Activated naive CD8-positive, alpha-beta T cell treated with anti-CD3 and anti-CD28 coated beads for 36 hours (primary cell): ENCODE results near the gene CABCOCO1. TPM values are rescaled to one million over a fixed set of nuclear protein-coding genes. Genes with fewer than 3 reads are reported as not detected.

ENCODE experiments used
- DNase-seq: peaks from one replicate; pipeline ENCODE4 v3.0.0; 2021
- H3K27ac Mint-ChIP-seq: one replicate; pipeline ENCODE4 v1.8.0; 2022; ENCODE audit warnings: mild to moderate bottlenecking, moderate library complexity, mixed read lengths
- H3K27me3 Mint-ChIP-seq: one replicate; pipeline ENCODE4 v1.8.0; 2022; ENCODE audit warnings: mild to moderate bottlenecking, mixed read lengths
- H3K36me3 Mint-ChIP-seq: one replicate; pipeline ENCODE4 v1.8.0; 2021; ENCODE audit warnings: mild to moderate bottlenecking, mixed read lengths
- H3K4me1 Mint-ChIP-seq: one replicate; pipeline ENCODE4 v1.8.0; 2021; ENCODE audit warnings: mixed read lengths
- H3K4me3 Mint-ChIP-seq: one replicate; pipeline ENCODE4 v1.8.0; 2022; ENCODE audit warnings: mild to moderate bottlenecking, moderate library complexity, mixed read lengths
- H3K9me3 Mint-ChIP-seq: one replicate; pipeline ENCODE4 v1.8.0; 2022; ENCODE audit warnings: mixed read lengths
- total RNA-seq, 2 experiments: library from RNA; stranded (reverse); gene quantifications; one replicate each; pipeline ENCODE4 v1.2.3, GENCODE V29; 2021

CABCOCO1 gene
- total RNA-seq, 2 experiments from 2014 or later: not detected

- Mint-ChIP-seq H3K9me3 (no peaks in the 10 kb centered on the region), H3K27me3 (no peaks in the 10 kb centered on the region), H3K27ac (no peak overlapping the region), H3K4me3 (no peak overlapping the region), H3K4me1 (no peaks in the 10 kb centered on the region), H3K36me3 (no peaks in the 10 kb centered on the region)
- DNase-seq: no peak
Measured at GRCh38 chr10:61774031-61774430, 111.3 kb downstream of the CABCOCO1 start.

GRCh38 chr10:61775111-61775510 is 112.4 kb downstream of the CABCOCO1 start:
- H3K4me1 Mint-ChIP-seq: peaks cover 6% of the 10 kb centered on the region
- H3K27me3 Mint-ChIP-seq: peaks cover 3% of the 10 kb centered on the region
- H3K36me3 Mint-ChIP-seq: no peaks in the 10 kb centered on the region
- H3K4me3 Mint-ChIP-seq: no peak overlapping the region
- H3K9me3 Mint-ChIP-seq: no peaks in the 10 kb centered on the region
- H3K27ac Mint-ChIP-seq: no peak overlapping the region
- no peak for DNase-seq

GRCh38 chr10:61776615-61777266 is 114.0 kb downstream of the CABCOCO1 start:
- Mint-ChIP-seq H3K27me3 (peaks cover 3% of the 10 kb centered on the region), H3K27ac (no peak overlapping the region), H3K36me3 (no peaks in the 10 kb centered on the region), H3K4me1 (peaks cover 11% of the 10 kb centered on the region), H3K4me3 (no peak overlapping the region), H3K9me3 (no peaks in the 10 kb centered on the region)
- DNase-seq: no peak

GRCh38 chr10:61778137-61778536 is 115.4 kb downstream of the CABCOCO1 start:
- no peak for DNase-seq
- no peaks in the 10 kb centered on the region for H3K9me3 Mint-ChIP-seq
- H3K4me3 Mint-ChIP-seq: no peak overlapping the region
- H3K27ac Mint-ChIP-seq: no peak overlapping the region
- peaks cover 3% of the 10 kb centered on the region for H3K27me3 Mint-ChIP-seq
- no peaks in the 10 kb centered on the region for H3K36me3 Mint-ChIP-seq
- peaks cover 17% of the 10 kb centered on the region for H3K4me1 Mint-ChIP-seq

GRCh38 chr10:61779276-61779675 is 116.5 kb downstream of the CABCOCO1 start:
- Mint-ChIP-seq H3K27me3 (peaks cover 4% of the 10 kb centered on the region), H3K27ac (no peak overlapping the region), H3K36me3 (no peaks in the 10 kb centered on the region), H3K4me3 (no peak overlapping the region), H3K4me1 (peaks cover 17% of the 10 kb centered on the region), H3K9me3 (no peaks in the 10 kb centered on the region)
- no peak for DNase-seq

GRCh38 chr10:61779950-61780659 is 117.4 kb downstream of the CABCOCO1 start:
- Mint-ChIP-seq H3K4me3 (no peak overlapping the region), H3K36me3 (no peaks in the 10 kb centered on the region), H3K9me3 (no peaks in the 10 kb centered on the region), H3K4me1 (peaks cover 25% of the 10 kb centered on the region), H3K27ac (no peak overlapping the region), H3K27me3 (peaks cover 7% of the 10 kb centered on the region)
- peak; percentile 43 for DNase-seq

GRCh38 chr10:61780732-61781131 is 118.0 kb downstream of the CABCOCO1 start:
- Mint-ChIP-seq H3K4me1 (peaks cover 31% of the 10 kb centered on the region), H3K27ac (no peak overlapping the region), H3K36me3 (no peaks in the 10 kb centered on the region), H3K27me3 (peaks cover 7% of the 10 kb centered on the region), H3K4me3 (no peak overlapping the region), H3K9me3 (no peaks in the 10 kb centered on the region)
- no peak for DNase-seq

- H3K36me3 Mint-ChIP-seq: no peaks in the 10 kb centered on the region
- no peak overlapping the region for H3K27ac Mint-ChIP-seq
- H3K9me3 Mint-ChIP-seq: no peaks in the 10 kb centered on the region
- peaks cover 41% of the 10 kb centered on the region for H3K4me1 Mint-ChIP-seq
- H3K27me3 Mint-ChIP-seq: peaks cover 7% of the 10 kb centered on the region
- DNase-seq: no peak
- H3K4me3 Mint-ChIP-seq: no peak overlapping the region
Measured at GRCh38 chr10:61781969-61782403, 119.3 kb downstream of the CABCOCO1 start.

- H3K4me1 Mint-ChIP-seq: peaks cover 45% of the 10 kb centered on the region
- H3K27me3 Mint-ChIP-seq: peaks cover 4% of the 10 kb centered on the region
- H3K36me3 Mint-ChIP-seq: no peaks in the 10 kb centered on the region
- no peaks in the 10 kb centered on the region for H3K9me3 Mint-ChIP-seq
- peak overlapping the region; percentile 34 for H3K27ac Mint-ChIP-seq
- DNase-seq: peak; percentile 15
- H3K4me3 Mint-ChIP-seq: no peak overlapping the region
Measured at GRCh38 chr10:61784354-61785133, 121.8 kb downstream of the CABCOCO1 start.

- Mint-ChIP-seq H3K36me3 (no peaks in the 10 kb centered on the region), H3K4me3 (no peak overlapping the region), H3K27me3 (peaks cover 4% of the 10 kb centered on the region), H3K9me3 (no peaks in the 10 kb centered on the region), H3K27ac (no peak overlapping the region), H3K4me1 (peaks cover 37% of the 10 kb centered on the region)
- DNase-seq: no peak
Measured at GRCh38 chr10:61785473-61786105, 122.9 kb downstream of the CABCOCO1 start.

- Mint-ChIP-seq H3K36me3 (no peaks in the 10 kb centered on the region), H3K4me3 (no peak overlapping the region), H3K27me3 (peaks cover 4% of the 10 kb centered on the region), H3K27ac (no peak overlapping the region), H3K4me1 (peaks cover 35% of the 10 kb centered on the region), H3K9me3 (no peaks in the 10 kb centered on the region)
- DNase-seq: peak; percentile 6
Measured at GRCh38 chr10:61786728-61787127, 124.0 kb downstream of the CABCOCO1 start.

- H3K4me3 Mint-ChIP-seq: no peak overlapping the region
- no peak overlapping the region for H3K27ac Mint-ChIP-seq
- no peaks in the 10 kb centered on the region for H3K36me3 Mint-ChIP-seq
- H3K4me1 Mint-ChIP-seq: peaks cover 31% of the 10 kb centered on the region
- H3K9me3 Mint-ChIP-seq: no peaks in the 10 kb centered on the region
- DNase-seq: no peak
- peaks cover 4% of the 10 kb centered on the region for H3K27me3 Mint-ChIP-seq
Measured at GRCh38 chr10:61787170-61787569, 124.4 kb downstream of the CABCOCO1 start.

GRCh38 chr10:61789031-61789430 is 126.3 kb downstream of the CABCOCO1 start:
- peaks cover 29% of the 10 kb centered on the region for H3K4me1 Mint-ChIP-seq
- no peaks in the 10 kb centered on the region for H3K9me3 Mint-ChIP-seq
- no peak for DNase-seq
- peaks cover 4% of the 10 kb centered on the region for H3K27me3 Mint-ChIP-seq
- H3K27ac Mint-ChIP-seq: no peak overlapping the region
- no peak overlapping the region for H3K4me3 Mint-ChIP-seq
- H3K36me3 Mint-ChIP-seq: no peaks in the 10 kb centered on the region

GRCh38 chr10:61791216-61791615 is 128.5 kb downstream of the CABCOCO1 start:
- H3K36me3 Mint-ChIP-seq: peaks cover 1% of the 10 kb centered on the region
- H3K27me3 Mint-ChIP-seq: no peaks in the 10 kb centered on the region
- no peaks in the 10 kb centered on the region for H3K9me3 Mint-ChIP-seq
- no peak overlapping the region for H3K4me3 Mint-ChIP-seq
- no peak overlapping the region for H3K27ac Mint-ChIP-seq
- DNase-seq: no peak
- peaks cover 10% of the 10 kb centered on the region for H3K4me1 Mint-ChIP-seq
